HepG2 (cell line): ENCODE results near the gene ATP5F1E. TPM values are rescaled to one million over a fixed set of nuclear protein-coding genes. Genes with fewer than 3 reads are reported as not detected.
A peak's percentile ranks its signal among the peaks of the same experiment; 100 is the strongest.

Experiments
- HDAC1 ChIP-seq: sonication (generic); formaldehyde crosslinking; IDR thresholded peaks from 2 replicates; pipeline ENCODE4 v1.5.1; 2020; ENCODE audit warnings: mild to moderate bottlenecking, missing genetic modification reagents
- HOMEZ ChIP-seq: IDR thresholded peaks from 2 replicates; pipeline ENCODE4 v1.6.1; 2016; ENCODE audit warnings: low read depth
- NONO ChIP-seq, 2 experiments: fragments of 450-650 bp in 1 of 2; sonication (generic) in 1 of 2; formaldehyde crosslinking in 1 of 2; IDR thresholded peaks in 1 of 2; conservative IDR thresholded peaks in 1 of 2; 2 replicates each; pipeline versions ENCODE4 v1.6.1 to v1.8.0; 2017 to 2022; ENCODE audit warnings: mild to moderate bottlenecking in 1 of 2, missing genetic modification reagents in 1 of 2, moderate library complexity in 1 of 2
- NPAS2 ChIP-seq: sonication (generic); formaldehyde crosslinking; IDR thresholded peaks from 2 replicates; pipeline ENCODE4 v1.8.0; 2022; ENCODE audit warnings: mild to moderate bottlenecking, missing genetic modification reagents, borderline replicate concordance
- NR2F2 ChIP-seq: IDR thresholded peaks from 2 replicates; pipeline ENCODE4 v1.6.1; 2012; ENCODE audit warnings: low read depth, inconsistent platforms, borderline replicate concordance
- PAWR ChIP-seq: sonication (generic); formaldehyde crosslinking; IDR thresholded peaks from 2 replicates; pipeline ENCODE4 v1.4.0; 2020; ENCODE audit warnings: missing genetic modification reagents, mild to moderate bottlenecking, borderline replicate concordance
- POLR2A ChIP-seq, 2 experiments: IDR thresholded peaks; 2 replicates each; pipeline ENCODE4 v1.6.1; 2011; ENCODE audit warnings: low read depth in 2 of 2, low read length in 2 of 2, mild to moderate bottlenecking in 1 of 2, moderate library complexity in 1 of 2; ENCODE audit not compliant: insufficient read depth in 1 of 2
- SCMH1 ChIP-seq: sonication (generic); formaldehyde crosslinking; IDR thresholded peaks from 2 replicates; pipeline ENCODE4 v1.9.0; 2021; ENCODE audit warnings: missing genetic modification reagents, mild to moderate bottlenecking, borderline replicate concordance
- SIN3A ChIP-seq: IDR thresholded peaks from 2 replicates; pipeline ENCODE4 v1.6.1; 2011; ENCODE audit warnings: low read depth, mild to moderate bottlenecking, control low read depth, low read length, borderline replicate concordance
- TFAP4 ChIP-seq: sonication (generic); IDR thresholded peaks from 2 replicates; pipeline ENCODE4 v1.6.1; 2016; ENCODE audit warnings: low read depth, borderline replicate concordance
- USF2 ChIP-seq, 2 experiments: sonication (generic) in 1 of 2; formaldehyde crosslinking in 1 of 2; IDR thresholded peaks; 2 replicates each; pipeline versions ENCODE4 v1.5.1 to v1.6.1; 2011 to 2020; ENCODE audit warnings: borderline replicate concordance in 1 of 2, low read depth in 1 of 2, low read length in 1 of 2, mild to moderate bottlenecking in 1 of 2, missing genetic modification reagents in 1 of 2, moderate library complexity in 1 of 2
- ZBTB25 ChIP-seq: IDR thresholded peaks from 2 replicates; pipeline ENCODE4 v1.6.1; 2018; ENCODE audit warnings: missing genetic modification reagents
- ZFP36L2 ChIP-seq: sonication (generic); formaldehyde crosslinking; IDR thresholded peaks from 2 replicates; pipeline ENCODE4 v1.4.0; 2020; ENCODE audit warnings: missing genetic modification reagents
- ZFX ChIP-seq: sonication (generic); formaldehyde crosslinking; IDR thresholded peaks from 2 replicates; pipeline ENCODE4 v1.4.0; 2020; ENCODE audit warnings: mild to moderate bottlenecking, low read depth, missing genetic modification reagents, moderate library complexity
- ZNF30 ChIP-seq: sonication (generic); formaldehyde crosslinking; IDR thresholded peaks from 2 replicates; pipeline ENCODE4 v1.5.0; 2020; ENCODE audit warnings: mild to moderate bottlenecking, missing genetic modification reagents
- ZNF558 ChIP-seq: sonication (generic); formaldehyde crosslinking; IDR thresholded peaks from 2 replicates; pipeline ENCODE4 v1.9.0; 2022; ENCODE audit warnings: mild to moderate bottlenecking, missing genetic modification reagents, borderline replicate concordance
- ZNF567 ChIP-seq: sonication (generic); formaldehyde crosslinking; IDR thresholded peaks from 2 replicates; pipeline ENCODE4 v1.8.1; 2023; ENCODE audit warnings: mild to moderate bottlenecking, missing genetic modification reagents, borderline replicate concordance
- ZNF576 ChIP-seq: sonication (generic); formaldehyde crosslinking; IDR thresholded peaks from 2 replicates; pipeline ENCODE4 v1.4.0; 2020; ENCODE audit warnings: mild to moderate bottlenecking, missing genetic modification reagents
- ZNF598 ChIP-seq: sonication (generic); formaldehyde crosslinking; IDR thresholded peaks from 2 replicates; pipeline ENCODE4 v1.5.1; 2020; ENCODE audit warnings: mild to moderate bottlenecking, missing genetic modification reagents, borderline replicate concordance
- ZNF619 ChIP-seq: sonication (generic); formaldehyde crosslinking; IDR thresholded peaks from 2 replicates; pipeline ENCODE4 v1.4.0; 2020; ENCODE audit warnings: mild to moderate bottlenecking, missing genetic modification reagents
- ZNF639 ChIP-seq: conservative IDR thresholded peaks from 2 replicates; pipeline ENCODE4 v1.6.1; 2018; ENCODE audit warnings: missing genetic modification reagents
- polyA plus RNA-seq, 8 experiments: library from polyadenylated mRNA; depleted of rRNA in 3 of 8; stranded (reverse) in 7 of 8; unstranded in 1 of 8; fragments of >200 nt; fragmentation: Illumina TruSeq in 4 of 8; extraction: Trizol in 4 of 8; gene quantifications; 2 replicates each; pipeline versions ENCODE4 v1.2.1 to v1.2.3, GENCODE V29; 2011 to 2016; ENCODE audit warnings: low read depth in 4 of 8, missing spikeins in 1 of 8, mixed read lengths in 1 of 8; ENCODE audit not compliant: insufficient read depth in 1 of 8
- total RNA-seq, 5 experiments: library from RNA; depleted of rRNA; stranded (reverse); fragments of >200 nt; fragmentation: Illumina TruSeq; extraction: Trizol; gene quantifications; 2 replicates each; pipeline ENCODE4 v1.2.3, GENCODE V29; 2016; ENCODE audit warnings: low read depth in 1 of 5

ATP5F1E gene
- total and polyA plus RNA-seq, 2 of the 13 experiments (the other 11 are each of a cell fraction or from before 2014, with no cell fraction given) = 121 to 134 TPM

GRCh38 chr20:59032023-59032712 is at the start of gene ATP5F1E (continued):
- TF ChIP-seq USF2 (IDR thresholded peaks at IDR 0.05; ENCODE audit: low read depth, low read length) = no peak
- TF ChIP-seq USF2 (CRISPR knock-in tag; IDR thresholded peaks at IDR 0.05; ENCODE audit: borderline replicate concordance) = peak; percentile 13
- no peak; the same call in 1 of the 2 replicates for TF ChIP-seq NR2F2
- peak; percentile 75; the same call in 1 of the 2 replicates for TF ChIP-seq ZNF576 (CRISPR knock-in tag)
- TF ChIP-seq ZNF639 = peak; percentile 78
- TF ChIP-seq ZBTB25 (CRISPR knock-in tag) = peak; percentile 92; the same call in 1 of the 2 replicates
- TF ChIP-seq TFAP4 = peak; percentile 44; the same call in 1 of the 2 replicates
- TF ChIP-seq ZNF30 (CRISPR knock-in tag) = peak; percentile 90; the same call in 1 of the 2 replicates
- peak; percentile 91 to 95 for TF ChIP-seq POLR2A (IDR thresholded peaks at IDR 0.05; ENCODE audit: insufficient read depth in 1 of 2, low read depth in 2 of 2, low read length in 2 of 2)
- TF ChIP-seq ZFP36L2 (CRISPR knock-in tag) = peak; percentile 63; the same call in 1 of the 2 replicates
- TF ChIP-seq NPAS2 (CRISPR knock-in tag) = no peak; the same call in 1 of the 2 replicates
- TF ChIP-seq ZNF558 = no peak
- TF ChIP-seq ZNF619 (CRISPR knock-in tag) = peak; percentile 97
- TF ChIP-seq HDAC1 (CRISPR knock-in tag) = peak; percentile 98
- TF ChIP-seq ZNF598 = peak; percentile 93; the same call in 1 of the 2 replicates
- no peak for TF ChIP-seq SCMH1 (CRISPR knock-in tag)
- no peak for TF ChIP-seq NONO (IDR thresholded peaks at IDR 0.05)
- TF ChIP-seq NONO (CRISPR knock-in tag; conservative IDR thresholded peaks at IDR 0.05) = peak; percentile 95
- peak; percentile 92 for TF ChIP-seq ZFX
- peak; percentile 95; the same call in 1 of the 2 replicates for TF ChIP-seq ZNF567 (CRISPR knock-in tag)
- TF ChIP-seq HOMEZ (CRISPR knock-in tag) = no peak
- no peak for TF ChIP-seq PAWR
- peak; percentile 95; the same call in 1 of the 2 replicates for TF ChIP-seq SIN3A
